SKM-1 (cell line): ENCODE results near the gene SEMA6B.

Experiments
- DNase-seq: peaks from one replicate; lab custom pipeline; 2025; ENCODE audit not compliant: unreplicated experiment; lab: John Stamatoyannopoulos, UW

SEMA6B gene

DNA sequence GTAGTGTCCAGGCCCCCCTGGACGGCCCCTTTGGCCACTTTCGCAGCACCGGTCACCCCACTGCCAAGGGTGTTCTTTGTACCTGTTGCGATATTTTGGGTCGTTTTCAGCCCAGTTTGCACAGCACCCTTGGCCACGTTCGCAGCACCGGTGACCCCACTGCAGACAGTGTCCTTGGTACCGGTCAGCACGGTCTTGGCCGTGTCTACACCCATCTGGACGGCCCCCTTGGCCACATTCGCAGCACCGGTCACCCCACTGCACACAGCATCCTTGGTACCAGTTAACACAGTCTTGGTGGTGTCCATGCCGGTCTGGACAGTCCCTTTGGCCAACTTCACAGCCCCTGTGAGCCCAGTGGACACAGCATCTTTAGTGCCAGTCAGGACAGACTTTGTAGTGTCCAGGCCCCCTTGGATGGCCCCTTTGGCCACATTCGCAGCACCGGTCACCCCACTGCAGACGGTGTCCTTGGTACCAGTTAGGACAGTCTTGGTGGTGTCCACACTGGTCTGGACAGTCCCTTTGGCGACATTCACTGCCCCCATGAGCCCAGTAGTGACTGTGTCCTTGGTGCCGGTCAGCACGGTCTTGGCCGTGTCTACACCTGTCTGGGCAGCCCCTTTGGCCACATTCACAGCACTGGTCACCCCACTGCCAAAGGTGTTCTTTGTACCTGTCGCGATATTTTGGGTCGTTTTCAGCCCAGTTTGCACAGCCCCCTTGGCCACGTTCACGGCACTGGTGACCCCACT, 48.0 kb downstream of the SEMA6B start:
- DNase-seq: no peak

DNA sequence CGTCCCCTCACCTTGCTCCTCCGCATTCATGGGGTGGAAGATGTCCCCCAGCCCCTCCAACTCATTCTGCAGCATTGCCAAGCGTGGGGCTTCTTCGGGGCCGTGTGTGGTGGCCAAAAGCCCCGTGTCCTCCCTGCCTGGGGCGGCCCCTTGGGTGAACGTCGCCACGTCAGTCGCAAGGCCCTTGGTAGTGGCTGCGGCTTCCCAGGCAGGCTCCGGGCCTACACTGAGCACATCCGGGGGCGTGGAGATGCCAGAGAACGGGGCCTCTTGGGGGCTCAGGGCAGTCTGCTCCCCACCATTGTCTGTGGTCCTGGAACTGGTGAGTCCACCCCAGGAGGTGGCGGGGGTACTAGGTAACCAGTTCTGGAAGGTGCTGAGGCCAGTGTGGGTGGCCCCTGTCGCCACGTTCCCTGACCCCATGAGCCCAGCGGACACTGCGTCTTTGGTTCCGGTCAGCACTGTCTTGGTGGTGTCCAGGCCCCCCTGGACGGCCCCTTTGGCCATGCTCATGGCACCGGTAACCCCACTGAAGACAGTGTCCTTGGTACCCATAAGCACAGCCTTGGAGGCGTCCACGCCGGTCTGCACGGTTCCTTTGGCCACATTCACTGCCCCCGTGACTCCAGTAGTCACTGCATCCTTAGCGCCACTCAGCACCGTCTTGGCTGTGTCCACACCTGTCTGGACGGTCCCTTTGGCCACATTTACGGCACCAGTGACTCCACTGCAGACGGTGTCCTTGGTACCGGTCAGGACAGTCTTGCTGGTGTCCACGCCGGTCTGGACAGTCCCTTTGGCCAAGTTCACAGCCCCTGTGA, 48.8 kb downstream of the SEMA6B start:
- no peak for DNase-seq

DNA sequence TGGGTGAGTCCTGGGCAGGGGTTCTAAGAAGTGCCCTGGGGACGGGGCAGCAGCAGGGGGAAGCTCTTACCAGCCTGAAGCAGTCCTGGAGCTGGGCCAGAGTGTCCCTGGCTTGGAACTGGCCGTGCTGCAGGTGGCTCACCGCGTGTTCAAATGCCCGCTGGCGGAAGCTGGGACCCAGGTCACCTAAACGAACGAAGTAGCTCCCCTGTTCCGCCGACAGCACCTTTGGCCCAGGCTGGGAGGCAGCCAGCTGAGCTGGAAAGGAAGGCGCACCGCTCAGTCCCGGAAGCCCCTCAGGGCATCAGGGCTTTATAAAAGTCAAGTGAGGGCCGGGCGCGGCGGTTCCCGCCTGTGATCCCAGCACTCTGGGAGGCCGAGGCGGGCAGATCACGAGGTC, 50.8 kb downstream of the SEMA6B start:
- DNase-seq: no peak

DNA sequence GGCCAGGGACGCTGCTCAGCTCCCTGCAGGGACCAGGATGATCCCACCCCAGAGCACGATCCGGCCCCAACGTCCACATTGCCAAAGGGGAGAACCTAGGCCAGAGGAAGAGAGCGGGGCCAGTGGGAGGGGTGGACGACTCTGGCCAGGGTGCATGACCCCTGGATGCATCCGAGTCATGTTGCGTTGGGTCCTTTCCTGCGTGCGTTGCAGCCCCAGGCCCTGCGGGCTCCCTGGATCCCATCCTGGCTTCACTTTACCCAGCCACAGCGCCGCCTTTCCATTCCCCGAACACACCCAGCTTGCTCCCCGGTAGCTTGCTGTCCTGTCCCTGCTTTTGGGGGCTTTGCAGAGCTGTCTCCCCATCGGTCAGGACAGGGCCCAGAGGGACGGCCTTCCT, 51.7 kb downstream of the SEMA6B start:
- no peak for DNase-seq

DNA sequence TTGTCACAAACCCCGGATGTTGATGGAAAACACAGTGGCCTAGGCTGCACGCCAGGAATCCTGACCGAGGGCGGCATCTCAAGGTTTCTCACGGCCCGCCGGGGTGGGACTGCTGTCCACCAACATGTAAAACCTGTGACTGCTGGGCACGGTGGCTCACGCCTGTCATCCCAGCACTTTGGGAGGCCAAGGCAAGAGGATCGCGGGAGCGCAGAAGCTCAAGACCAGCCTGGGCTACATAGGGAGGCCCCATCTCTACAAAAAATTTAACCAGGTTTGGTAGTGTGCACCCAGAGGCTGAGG, 52.4 kb downstream of the SEMA6B start:
- DNase-seq: no peak

DNA sequence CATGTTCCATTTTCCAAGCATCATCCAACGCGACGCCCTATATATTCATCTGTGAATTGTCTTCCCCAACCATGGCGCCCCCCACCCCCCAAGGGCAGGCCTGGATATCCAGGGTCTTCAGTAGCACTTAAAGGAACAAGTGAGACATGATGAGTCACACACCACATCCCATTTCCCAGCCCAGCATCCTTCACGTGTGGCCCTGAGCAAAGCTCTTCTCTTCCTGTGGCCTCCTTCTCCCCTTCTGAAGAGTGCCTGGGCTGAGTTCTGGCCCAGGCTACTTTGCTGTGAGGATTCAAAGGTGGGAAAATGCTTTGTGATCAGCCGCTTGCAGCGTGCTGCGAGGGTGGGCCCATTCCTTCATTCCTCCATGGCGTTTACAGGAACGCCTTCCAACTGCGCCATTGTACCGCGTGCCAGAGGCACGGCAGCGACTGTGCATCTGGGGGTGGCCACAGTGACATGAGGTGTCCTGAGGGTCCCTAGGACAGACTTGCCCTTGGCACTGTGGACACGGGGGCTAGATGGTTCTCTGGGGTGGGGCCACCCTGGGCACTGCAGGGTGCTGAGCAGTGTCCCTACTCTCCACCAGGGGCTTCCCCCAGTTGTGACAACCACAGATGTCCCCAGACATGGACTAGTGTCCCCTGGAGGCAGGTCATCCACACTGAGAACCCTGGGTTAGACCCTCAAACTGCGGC, 52.9 kb downstream of the SEMA6B start:
- no peak for DNase-seq

DNA sequence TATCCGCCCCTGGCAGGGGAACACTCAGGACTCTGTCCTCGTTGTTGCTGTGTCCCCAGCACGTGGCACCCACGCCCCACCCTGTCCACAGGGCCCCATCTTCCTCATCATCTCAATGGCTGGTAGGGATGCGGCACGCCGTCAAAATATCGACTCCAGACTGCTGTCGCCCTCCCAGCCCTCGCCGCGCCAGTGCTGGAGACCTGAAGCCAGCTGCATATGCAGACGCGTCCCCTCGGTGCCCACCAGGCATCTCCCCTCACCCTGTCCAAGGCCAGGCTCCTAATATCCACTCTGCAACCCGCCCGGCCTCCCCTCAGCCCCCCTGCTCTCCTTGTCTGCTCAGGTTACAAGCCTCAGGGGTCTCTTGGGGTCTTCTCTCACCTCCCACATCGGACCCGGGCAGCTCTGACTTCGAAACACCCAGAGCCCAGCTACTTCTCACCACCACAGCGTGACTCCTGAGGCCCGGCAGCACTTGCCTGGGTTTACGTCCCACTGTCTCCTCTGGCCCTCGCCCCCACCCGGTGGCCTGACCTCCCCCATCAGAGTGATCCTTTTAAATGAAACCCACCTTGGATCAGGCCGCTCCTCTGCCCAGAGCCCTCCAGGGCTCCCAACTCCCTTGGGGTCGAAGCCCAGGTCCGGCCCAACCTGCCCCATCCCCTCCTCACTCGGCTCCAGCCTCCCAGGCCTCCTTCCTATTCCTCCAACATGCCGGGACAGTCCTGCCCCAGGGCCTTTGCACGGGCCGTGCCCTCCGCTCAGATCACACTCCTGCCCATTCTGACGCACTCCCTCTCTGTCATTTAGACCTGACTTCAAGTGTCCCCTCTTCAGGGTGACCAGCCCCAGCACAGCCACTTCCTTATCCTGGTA, 53.7 kb downstream of the SEMA6B start:
- DNase-seq: no peak

DNA sequence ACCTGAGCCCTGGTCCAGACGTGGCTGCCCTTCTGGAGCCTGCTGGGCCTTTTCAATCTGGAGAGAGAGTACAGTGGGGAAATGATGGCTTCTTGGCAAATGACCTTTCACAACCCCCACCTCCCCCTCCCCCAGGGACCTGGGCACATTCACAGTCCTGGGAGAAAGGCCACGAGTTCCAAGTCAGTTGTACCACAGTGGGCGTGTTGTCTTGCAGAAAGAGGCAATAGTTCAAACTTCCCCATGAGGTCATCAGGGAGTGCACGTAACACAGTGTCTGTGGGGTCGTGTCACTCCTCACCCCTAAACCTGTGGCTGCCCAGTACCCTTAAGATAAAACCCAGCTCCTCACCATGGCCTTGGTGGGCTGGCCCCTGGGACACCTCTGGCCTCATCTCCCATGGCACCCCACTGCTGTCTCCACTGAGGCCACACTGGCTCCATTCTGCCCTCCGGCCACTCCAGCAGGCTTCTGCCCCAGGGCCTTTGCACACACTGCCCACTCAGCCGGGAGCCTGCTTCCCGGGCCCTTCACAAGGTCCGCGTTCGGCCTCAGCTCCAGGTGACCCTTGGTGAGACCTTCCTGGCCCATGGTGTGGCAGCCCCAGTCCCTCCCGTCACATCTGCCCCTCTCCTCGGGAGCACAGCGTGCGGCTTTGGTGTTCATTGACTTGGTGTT, 54.5 kb downstream of the SEMA6B start:
- no peak for DNase-seq

DNA sequence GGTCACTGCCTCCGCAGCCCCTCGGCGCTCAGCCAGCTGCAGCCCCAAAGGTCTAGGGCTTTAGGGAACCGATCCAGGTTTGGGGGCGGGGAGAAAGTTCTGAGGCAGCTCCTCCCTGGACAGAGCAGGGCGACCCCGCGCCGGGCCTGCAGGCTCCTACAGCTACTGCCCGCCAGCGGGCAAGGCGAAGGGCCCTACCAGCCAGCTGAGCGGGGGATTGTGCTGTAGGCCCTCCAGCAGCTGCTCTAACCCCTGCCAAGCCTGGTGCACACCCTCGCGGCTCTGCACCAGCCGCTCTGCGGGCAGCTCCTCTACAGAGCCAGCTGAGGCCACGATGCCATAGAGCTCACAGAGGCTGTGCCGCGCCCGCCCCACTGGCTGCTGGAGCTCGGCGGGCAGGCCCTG, 55.2 kb downstream of the SEMA6B start:
- no peak for DNase-seq

DNA sequence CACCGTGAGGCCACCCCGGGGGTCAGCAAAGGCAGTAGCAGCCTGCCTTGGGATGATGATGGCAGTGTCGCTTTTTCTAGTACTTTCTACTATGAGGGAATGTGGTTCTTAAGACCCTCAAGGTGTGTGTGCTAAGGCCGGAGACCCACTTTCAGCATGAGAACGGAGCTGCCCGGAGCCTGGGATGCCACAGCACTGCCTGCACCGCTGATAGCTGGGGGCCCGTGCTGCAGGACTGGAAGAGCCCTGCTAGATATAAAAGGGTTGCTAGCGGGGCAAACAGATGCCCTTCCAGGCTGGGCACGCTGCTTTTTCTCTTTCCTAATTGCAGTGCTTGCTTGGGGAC, 55.7 kb downstream of the SEMA6B start:
- no peak for DNase-seq

DNA sequence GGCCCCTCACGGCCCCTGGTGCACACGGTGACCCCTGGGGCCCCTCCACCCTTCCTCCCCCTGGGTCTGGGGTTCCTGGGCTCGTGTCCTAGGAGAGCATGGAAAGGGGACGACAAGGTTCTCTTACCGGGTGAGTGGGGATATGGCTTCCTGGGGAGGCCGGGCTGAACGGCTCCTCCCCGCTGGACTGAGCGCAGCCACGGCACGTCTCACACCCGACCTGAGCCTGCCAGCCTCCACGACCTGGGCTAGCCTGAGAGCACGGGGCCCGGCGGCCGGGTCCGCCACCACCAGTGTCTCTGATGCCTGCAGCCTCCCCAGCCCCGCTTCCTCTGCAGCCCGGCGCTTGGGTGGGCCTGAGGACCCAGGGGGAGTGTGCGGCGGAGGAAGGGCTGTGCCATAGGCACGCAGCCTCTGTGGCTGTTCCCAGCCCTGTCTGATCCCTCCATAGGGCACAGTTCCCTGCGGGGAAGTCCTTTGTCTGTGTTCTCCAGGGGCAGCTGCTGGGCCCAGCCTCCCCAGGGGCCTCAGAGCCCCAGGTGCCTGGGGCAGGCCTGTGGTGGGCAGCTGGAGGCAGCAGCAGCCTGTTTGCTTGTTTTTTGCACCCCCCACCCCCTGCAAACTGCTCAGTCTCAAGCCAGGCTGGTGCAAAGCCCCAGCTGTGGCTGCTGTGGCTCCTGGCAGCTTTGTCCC, 56.2 kb downstream of the SEMA6B start:
- DNase-seq: no peak

DNA sequence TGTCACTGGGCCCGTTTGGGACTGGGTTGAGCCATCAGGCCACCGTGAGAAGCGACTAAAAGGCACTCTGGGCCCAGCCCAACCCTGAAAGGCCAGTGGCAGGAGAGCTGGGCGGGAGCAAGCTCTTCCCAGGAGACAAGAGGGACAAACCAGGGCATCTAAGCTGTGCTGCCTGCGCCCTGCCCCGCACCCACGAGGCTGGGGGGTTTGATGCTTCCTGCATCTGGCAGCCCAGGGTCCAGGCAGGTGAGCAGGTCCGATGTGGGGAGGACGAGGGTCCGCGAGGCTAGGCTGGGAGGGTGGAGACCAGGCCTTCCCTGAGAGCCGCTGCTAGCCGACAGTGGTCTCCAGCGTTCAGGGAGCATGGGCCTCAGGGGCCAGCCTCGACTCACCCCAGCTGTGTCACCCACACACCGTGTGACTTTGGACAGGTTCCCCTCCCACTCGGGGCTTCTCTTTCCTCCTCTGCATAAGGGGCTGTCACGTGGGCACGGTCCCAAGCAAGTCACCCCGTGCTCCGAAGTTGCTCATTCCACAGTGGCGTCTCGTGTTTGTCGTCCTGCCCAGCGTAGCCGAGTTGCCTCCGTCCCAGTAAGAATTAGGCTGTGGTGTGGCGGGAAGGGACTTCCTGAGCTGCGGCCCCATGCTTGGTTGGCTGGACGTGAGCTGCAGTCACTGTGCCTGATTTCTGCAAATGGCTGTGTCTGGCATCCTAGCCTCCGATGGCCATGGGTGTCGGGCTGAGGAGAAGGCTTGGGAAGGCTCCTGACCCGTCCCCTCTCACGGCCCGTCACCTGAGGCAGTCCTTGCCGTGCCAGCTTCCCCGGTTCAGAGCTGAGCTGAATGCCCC, 57.0 kb downstream of the SEMA6B start:
- no peak for DNase-seq

DNA sequence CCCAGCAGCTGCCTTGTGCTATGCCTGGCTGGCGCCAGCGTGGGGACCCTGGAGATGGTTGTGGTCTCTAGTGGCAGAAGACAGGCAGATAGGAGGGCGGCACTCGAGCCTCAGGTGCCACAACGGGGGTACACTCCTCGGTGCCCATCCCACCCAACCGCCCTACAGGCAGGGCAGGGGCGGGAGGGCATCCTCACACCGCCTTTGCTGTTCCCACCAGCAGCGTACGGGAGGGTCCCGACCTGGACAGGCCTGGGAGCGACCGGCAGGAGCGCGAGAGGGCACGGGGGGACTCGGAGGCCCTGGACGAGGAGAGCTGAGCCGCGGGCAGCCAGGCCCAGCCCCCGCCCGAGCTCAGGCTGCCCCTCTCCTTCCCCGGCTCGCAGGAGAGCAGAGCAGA, 57.8 kb downstream of the SEMA6B start:
- no peak for DNase-seq

DNA sequence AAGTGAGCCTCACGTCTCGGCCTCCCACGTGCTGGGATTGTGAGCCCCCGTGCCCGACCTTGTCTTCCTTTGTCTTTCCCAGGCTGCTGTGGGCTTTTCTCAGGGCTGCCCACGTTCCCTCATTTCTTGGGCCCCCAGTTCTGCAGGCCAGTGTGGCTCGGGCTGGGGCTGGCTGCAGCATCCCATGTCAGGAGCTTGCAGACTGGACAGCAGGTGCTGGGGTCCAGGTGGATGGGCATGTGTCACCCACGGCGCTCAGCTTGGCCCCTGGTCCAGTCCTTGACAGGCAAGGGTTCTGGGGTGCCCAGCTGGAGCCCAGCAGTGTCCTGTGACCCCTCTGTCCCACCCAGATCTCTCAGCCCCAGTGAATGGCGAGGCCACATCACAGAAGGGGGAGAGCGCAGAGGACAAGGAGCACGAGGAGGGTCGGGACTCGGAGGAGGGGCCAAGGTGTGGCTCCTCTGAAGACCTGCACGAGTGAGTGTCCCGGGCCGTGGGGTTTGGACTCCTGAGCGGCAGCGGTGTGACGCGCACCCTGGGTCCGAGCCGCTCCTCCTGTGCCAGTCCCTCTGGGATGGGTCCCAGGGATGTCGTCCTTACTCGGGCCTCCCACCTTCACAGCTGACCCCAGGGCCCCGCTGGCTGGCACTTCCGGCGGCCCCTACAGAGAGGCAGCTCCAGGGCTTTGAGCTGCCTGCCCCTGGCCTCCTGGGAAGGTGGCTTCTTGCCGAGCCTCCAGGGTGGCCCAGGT, 58.5 kb downstream of the SEMA6B start:
- no peak for DNase-seq

DNA sequence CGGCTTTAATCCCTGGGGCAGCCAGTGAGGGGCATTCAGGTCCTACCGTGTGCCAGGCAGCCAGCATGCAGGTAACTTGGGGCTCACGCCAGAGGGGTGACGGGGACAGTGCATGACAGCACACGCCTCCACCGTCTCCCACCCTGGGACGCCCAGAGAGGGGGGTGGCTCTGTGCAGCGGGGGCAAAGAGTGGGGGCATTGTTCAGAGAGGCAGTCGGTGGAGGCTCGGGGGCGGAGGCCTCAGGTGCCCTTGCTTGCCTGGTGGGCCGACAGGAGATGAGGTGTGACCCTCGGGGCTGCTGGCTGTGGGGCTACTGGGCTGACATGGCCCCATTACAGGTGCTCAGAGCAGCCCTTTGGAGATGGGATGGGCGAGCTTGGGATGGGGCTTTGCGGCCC, 59.6 kb downstream of the SEMA6B start:
- no peak for DNase-seq

DNA sequence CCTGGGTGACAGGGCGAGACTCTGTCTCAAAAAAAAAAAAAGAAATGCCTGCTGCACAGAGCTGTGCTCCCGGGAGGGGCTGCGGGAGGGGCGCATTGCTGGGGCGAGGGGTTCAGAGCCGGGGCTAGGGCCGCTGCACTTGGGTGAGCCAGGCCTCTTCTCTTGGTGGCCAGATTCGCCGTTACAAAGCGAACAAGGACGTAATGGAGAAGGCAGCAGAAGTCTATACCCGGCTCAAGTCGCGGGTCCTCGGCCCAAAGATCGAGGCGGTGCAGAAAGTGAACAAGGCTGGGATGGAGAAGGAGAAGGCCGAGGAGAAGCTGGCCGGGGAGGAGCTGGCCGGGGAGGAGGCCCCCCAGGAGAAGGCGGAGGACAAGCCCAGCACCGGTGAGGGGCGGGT, 60.2 kb downstream of the SEMA6B start:
- DNase-seq: no peak

DNA sequence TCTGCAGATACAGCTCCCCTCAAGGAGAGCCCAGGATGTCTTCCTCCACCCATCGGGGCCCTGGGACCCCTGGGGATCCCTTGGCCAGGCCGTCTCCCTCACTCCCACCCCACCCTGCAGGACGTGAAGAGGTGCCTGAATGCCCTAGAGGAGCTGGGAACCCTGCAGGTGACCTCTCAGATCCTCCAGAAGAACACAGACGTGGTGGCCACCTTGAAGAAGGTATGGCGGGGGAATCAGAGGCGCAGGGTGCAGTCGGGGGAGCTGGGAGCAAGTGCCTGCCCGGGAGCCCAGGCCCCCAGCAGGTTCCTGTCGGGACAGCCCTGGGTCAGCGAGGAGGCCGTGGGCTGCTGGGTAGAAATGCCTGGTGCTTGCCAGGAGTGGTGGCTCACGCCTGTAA, 60.8 kb downstream of the SEMA6B start:
- DNase-seq: no peak

DNA sequence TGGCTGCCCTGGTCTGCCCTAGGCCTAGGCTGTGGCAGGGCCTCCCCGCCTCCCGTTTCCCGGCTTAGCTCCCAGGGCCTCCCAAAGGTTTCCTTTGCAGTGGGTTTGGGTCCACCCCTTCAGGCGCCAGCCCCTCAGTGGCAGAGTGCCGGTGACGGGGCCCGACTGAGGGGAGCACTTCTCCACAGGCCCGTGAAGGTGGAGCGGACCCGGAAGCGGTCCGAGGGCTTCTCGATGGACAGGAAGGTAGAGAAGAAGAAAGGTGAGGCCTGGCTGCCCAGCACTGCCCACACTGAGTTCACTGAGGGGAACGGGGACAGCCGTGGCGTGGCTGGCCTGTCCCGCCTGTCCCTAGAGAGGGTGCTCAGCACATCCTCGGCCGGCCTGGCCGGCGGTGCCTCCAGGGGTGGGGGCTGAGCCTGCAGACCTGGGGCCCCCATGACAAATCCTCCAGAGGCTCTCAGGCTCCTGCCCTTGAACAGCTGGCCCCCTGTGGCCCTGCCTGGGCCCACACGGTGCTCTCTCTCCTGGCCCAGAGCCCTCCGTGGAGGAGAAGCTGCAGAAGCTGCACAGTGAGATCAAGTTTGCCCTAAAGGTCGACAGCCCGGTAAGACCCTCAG, 61.6 kb downstream of the SEMA6B start:
- DNase-seq: no peak
